ENCODE data around the gene C6orf163. TPM values are rescaled to one million over a fixed set of nuclear protein-coding genes. Genes with fewer than 3 reads are reported as not detected.
"Not testable (repeated sequence)": the region's sequence is repeated elsewhere in the genome, so short reads cannot be mapped to it uniquely, and the experiment has no call there.

Gene C6orf163
- total RNA-seq, 1 donor from 2014 or later = 1.6 TPM

DNA sequence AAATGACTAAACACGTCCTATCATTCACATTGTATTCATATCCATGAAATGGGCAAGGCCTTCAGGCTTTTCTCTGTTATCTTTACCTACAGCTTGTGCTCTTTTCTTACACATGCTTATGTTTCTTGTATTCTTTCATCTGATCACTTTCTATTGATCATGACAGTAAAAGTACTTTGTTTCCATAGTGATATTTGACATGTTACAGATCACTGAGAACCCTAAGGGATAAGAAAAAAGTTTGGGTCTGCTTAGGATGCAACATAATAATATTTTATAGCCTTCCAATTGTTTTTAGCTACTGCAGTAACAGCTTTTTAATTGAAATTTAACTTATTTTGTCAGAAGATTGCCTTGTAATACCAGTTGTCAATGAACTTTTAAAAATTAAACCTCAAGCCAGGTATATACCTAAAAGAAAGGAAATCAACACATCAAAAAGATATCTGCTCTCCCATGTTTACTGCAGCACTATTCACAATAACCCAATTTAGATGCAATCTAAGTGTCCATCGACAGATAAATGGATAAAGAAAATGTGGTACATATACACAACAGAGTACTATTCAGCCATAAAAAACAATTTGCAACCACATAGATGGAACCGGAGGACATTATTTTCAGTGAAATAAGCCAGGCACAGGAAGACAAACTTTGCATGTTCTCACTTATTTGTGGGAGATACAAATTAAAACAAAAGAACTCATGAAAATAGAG lies 25.2 kb upstream of the C6orf163 start:
- Histone ChIP-seq H3K36me3 (ENCODE audit: control insufficient read depth, insufficient read depth, low read length) (no peaks in the 10 kb centered on the region), H3K4me3 (ENCODE audit: low read depth, low read length) (no peak overlapping the region), H3K27me3 (ENCODE audit: control insufficient read depth, insufficient read depth, low read length) (no peaks in the 10 kb centered on the region)
- DNase-seq (ENCODE audit: low read depth) (no peak), FAIRE-seq (no peak)
- TF ChIP-seq, protein P1, sequence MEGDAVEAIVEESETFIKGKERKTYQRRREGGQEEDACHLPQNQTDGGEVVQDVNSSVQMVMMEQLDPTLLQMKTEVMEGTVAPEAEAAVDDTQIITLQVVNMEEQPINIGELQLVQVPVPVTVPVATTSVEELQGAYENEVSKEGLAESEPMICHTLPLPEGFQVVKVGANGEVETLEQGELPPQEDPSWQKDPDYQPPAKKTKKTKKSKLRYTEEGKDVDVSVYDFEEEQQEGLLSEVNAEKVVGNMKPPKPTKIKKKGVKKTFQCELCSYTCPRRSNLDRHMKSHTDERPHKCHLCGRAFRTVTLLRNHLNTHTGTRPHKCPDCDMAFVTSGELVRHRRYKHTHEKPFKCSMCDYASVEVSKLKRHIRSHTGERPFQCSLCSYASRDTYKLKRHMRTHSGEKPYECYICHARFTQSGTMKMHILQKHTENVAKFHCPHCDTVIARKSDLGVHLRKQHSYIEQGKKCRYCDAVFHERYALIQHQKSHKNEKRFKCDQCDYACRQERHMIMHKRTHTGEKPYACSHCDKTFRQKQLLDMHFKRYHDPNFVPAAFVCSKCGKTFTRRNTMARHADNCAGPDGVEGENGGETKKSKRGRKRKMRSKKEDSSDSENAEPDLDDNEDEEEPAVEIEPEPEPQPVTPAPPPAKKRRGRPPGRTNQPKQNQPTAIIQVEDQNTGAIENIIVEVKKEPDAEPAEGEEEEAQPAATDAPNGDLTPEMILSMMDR (IDR thresholded peaks at IDR 0.05; ENCODE audit: insufficient read depth, low read length, severe bottlenecking) = no peak

DNA sequence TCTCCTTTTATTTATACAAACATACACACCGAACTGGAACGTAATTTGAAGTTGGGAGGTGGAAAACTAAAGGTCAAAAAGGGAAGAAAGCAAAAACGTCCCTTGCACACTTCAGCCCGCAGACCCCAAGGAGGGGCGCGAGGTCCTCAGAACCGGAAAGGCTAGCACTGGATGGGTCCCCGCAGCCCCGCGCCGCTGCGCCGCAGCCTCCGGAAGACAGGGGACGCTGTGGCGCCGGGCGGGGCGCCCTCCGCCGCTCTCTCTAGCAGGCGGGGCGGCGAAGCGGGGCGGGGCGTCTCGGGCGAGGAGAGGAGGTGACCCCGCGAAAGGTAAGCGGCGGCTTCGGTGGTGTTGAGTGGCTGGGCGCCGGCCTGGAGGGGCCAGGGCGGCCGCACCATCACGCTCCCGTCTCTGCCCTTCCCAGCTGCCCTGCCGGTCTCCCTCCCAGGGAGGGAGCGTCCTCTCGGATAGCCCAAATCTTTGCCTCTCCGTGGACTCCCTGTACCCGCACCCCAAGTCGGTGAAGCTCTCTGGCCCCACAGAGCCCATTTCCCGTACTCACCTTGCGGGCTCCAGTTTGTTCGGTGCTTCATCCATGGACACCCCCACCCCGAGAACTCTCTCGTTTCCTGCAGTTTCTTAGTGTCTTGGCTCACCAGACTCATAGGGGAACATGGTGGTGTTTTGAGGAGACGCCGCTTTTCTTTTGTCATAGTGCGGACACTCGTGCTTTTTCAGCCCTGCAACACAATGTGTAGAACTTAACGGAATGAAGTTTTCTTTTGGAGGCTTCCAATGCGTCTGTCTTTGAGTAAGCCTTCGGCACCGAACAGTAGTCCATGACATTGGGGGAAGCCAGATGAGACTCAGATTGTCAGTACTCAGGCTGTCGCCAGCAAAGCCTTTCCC lies 22.1 kb upstream of the C6orf163 start, which contains the start of gene SMIM8:
Gene SMIM8, plus strand, starts transcription at position 285 of the 909 bp plus-strand sequence. CDS start 14,444 bp downstream, outside the sequence.
- TF ChIP-seq, protein P1 (IDR thresholded peaks at IDR 0.05; ENCODE audit: insufficient read depth, low read length, severe bottlenecking) = peak; percentile 98
- FAIRE-seq (no peak), DNase-seq (ENCODE audit: low read depth) (peak; percentile 48)

DNA sequence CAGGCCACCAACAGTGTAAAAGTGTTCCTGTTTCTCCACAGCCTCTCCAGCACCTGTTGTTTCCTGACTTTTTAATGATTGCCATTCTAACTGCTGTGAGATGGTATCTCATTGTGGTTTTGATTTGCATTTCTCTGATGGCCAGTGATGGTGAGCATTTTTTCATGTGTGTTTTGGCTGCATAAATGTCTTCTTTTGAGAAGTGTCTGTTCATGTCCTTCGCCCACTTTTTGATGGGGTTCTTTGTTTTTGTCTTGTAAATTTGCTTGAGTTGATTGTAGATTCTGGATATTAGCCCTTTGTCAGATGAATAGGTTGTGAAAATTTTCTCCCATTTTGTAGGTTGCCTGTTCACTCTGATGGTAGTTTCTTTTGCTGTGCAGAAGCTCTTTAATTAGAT lies 20.7 kb upstream of the C6orf163 start:
- not testable (repeated sequence) for H3K4me3 ChIP-seq (ENCODE audit: low read depth, low read length); FAIRE-seq; H3K36me3 ChIP-seq (ENCODE audit: control insufficient read depth, insufficient read depth, low read length); H3K27me3 ChIP-seq (ENCODE audit: control insufficient read depth, insufficient read depth, low read length); DNase-seq (ENCODE audit: low read depth)

More for the DNA sequence above, 22.1 kb upstream of the C6orf163 start, which contains the start of gene SMIM8:
- peak within 1 kb of the TSS; percentile 61 for H3K4me3 ChIP-seq (ENCODE audit: low read depth, low read length)
- H3K27me3 ChIP-seq (ENCODE audit: control insufficient read depth, insufficient read depth, low read length) = no peaks in the 10 kb centered on the region
- no peaks in the 10 kb centered on the region for H3K36me3 ChIP-seq (ENCODE audit: control insufficient read depth, insufficient read depth, low read length)

DNA sequence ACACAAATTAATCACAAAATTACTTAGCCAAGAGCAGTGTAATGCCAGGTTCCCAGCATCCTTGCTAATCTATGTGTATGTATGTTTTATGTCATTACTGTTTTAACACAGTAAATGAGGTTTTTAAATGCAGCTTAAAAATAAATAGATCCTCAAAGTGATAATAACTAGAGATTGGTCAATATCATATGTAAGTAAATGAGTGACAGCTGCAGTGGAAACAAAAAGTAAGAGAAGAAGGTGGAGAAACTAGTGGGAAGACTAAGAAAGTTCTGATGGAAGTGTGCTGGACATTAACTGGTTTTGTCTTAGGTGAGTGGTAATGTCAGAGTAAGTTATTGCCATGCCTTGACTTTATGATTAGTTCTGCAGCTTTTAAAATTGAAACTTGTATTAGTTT lies 13.7 kb upstream of the C6orf163 start:
- no peak for DNase-seq (ENCODE audit: low read depth)
- no peak overlapping the region for H3K4me3 ChIP-seq (ENCODE audit: low read depth, low read length)
- TF ChIP-seq, protein P1 (IDR thresholded peaks at IDR 0.05; ENCODE audit: insufficient read depth, low read length, severe bottlenecking) = no peak

DNA sequence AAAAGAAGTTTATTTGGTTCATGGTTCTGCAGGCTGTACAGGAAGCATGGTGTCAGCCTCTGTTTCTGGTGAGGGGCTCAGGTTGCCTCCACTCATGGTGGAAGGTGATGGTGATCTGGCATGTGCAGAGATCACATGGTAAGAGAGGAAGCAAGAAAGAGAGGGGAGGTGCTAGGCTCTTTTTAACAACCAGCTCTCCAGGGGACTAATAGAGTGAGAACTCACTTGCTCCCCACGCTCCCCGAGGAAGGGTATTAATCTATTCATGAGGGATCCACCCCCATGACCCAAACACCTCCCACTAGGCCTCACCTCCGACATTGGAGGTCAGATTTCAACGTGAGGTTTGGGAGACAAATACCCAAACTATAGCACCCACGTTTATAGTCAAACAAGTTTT lies 11.6 kb upstream of the C6orf163 start:
- no peaks in the 10 kb centered on the region for H3K36me3 ChIP-seq (ENCODE audit: control insufficient read depth, insufficient read depth, low read length)
- DNase-seq (ENCODE audit: low read depth) (no peak), FAIRE-seq (no peak)
- TF ChIP-seq, protein P1 (IDR thresholded peaks at IDR 0.05; ENCODE audit: insufficient read depth, low read length, severe bottlenecking) = no peak
- H3K27me3 ChIP-seq (ENCODE audit: control insufficient read depth, insufficient read depth, low read length) = no peaks in the 10 kb centered on the region
- no peak overlapping the region for H3K4me3 ChIP-seq (ENCODE audit: low read depth, low read length)

More for the DNA sequence above, 13.7 kb upstream of the C6orf163 start:
- Histone ChIP-seq H3K36me3 (ENCODE audit: control insufficient read depth, insufficient read depth, low read length) (no peaks in the 10 kb centered on the region), H3K27me3 (ENCODE audit: control insufficient read depth, insufficient read depth, low read length) (no peaks in the 10 kb centered on the region)
- no peak for FAIRE-seq

DNA sequence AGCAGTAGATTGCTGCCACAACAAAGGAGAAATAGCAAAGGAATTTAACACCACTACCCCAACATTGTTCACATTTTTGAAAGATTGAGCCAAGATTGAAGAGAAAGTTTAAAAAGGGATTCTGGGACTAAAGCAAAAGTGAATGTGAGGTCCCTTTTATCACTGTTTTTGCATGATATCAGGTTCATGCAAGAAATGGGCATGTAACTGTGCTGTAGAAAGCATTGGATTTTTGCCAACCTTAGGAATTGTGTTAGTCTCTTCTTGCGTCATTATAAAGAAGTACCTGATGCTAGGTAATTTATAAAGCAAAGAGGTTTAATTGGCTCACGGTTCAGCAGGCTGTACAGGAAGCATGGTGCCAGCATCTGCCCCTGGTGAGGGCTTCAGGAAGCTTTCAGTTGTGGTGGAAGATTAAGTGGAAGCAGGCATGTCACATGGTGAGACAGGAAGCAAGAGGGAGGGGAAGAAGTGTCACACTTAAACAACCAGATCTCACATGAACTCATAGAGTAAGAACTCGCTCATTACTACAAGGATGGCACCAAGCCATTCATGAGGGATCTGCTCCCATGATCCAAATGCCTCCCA lies 10.9 kb upstream of the C6orf163 start:
- no peak overlapping the region for H3K4me3 ChIP-seq (ENCODE audit: low read depth, low read length)
- FAIRE-seq = no peak
- no peaks in the 10 kb centered on the region for H3K27me3 ChIP-seq (ENCODE audit: control insufficient read depth, insufficient read depth, low read length)
- peak; percentile 40 for DNase-seq (ENCODE audit: low read depth)
- TF ChIP-seq, protein P1 (IDR thresholded peaks at IDR 0.05; ENCODE audit: insufficient read depth, low read length, severe bottlenecking) = no peak
- H3K36me3 ChIP-seq (ENCODE audit: control insufficient read depth, insufficient read depth, low read length) = no peaks in the 10 kb centered on the region

Measured in bronchial epithelial cell (primary cell).